ENCODE data around the gene NEUROD2.

- no peak for TF ChIP-seq POLR2A (IDR thresholded peaks at IDR 0.05)
- TF ChIP-seq CTCF (IDR thresholded peaks at IDR 0.05 in 8 of 11, conservative IDR thresholded peaks at IDR 0.05 in 3 of 11): no peak
Observed at GRCh38 chr17:39627712-39628516, 20.2 kb upstream of the NEUROD2 start.

Data from spleen (tissue), 7 donors.